Testis (tissue), 3 donors: ENCODE results near the gene KDM7A. TPM values are rescaled to one million over a fixed set of nuclear protein-coding genes. Genes with fewer than 3 reads are reported as not detected.

ENCODE experiments used
- DNase-seq: peaks from one replicate; pipeline ENCODE4 v3.0.0-alpha.2; 2019
- H3K27ac ChIP-seq, 2 donors: fragments of 200-600 bp; sonication (generic); one replicate each; pipeline ENCODE4 v1.5.1; 2019
- H3K27me3 ChIP-seq: fragments of 200-600 bp; sonication (generic); one replicate; pipeline ENCODE4 v1.5.1; 2019
- H3K36me3 ChIP-seq: fragments of 200-600 bp; sonication (generic); one replicate; pipeline ENCODE4 v1.5.1; 2017; ENCODE audit warnings: low read depth; ENCODE audit errors: missing control alignments
- H3K4me1 ChIP-seq: fragments of 200-600 bp; sonication (generic); one replicate; pipeline ENCODE4 v1.5.1; 2019
- H3K4me3 ChIP-seq, 2 donors: fragments of 200-600 bp; sonication (generic); one replicate each; pipeline ENCODE4 v1.5.1; 2017 to 2019
- H3K9me3 ChIP-seq: fragments of 200-600 bp; sonication (generic); one replicate; pipeline ENCODE4 v1.5.1; 2017
- CTCF ChIP-seq, 3 experiments: fragments of 450-650 bp in 2 of 3; fragments of 200-600 bp in 1 of 3; sonication (generic) in 1 of 3; IDR thresholded peaks; one replicate each; pipeline ENCODE4 v1.5.1; 2016 to 2019; ENCODE audit warnings: antibody characterized with exemption in 3 of 3, mild to moderate bottlenecking in 2 of 3, moderate library complexity in 1 of 3
- POLR2A ChIP-seq: fragments of 450-650 bp; IDR thresholded peaks from one replicate; pipeline ENCODE4 v1.6.1; 2017; ENCODE audit warnings: antibody characterized with exemption, mild to moderate bottlenecking, moderate library complexity
- WGBS, 2 donors: methylation state at CpG; one replicate each; pipeline ENCODE4 v1.1.5; 2018; 5-methylcytosine and 5-hydroxymethylcytosine counted together
- intact Hi-C: fragments of 100-400 bp; cut with DNase I; formaldehyde crosslinking; loops from one replicate; pipeline ENCODE4 v1.15.1; 2023; ENCODE audit warnings: low total_unique reads
- polyA plus RNA-seq: library from polyadenylated mRNA; stranded (reverse); fragments of 350-450 nt; fragmentation: Illumina TruSeq; extraction: RNeasy Lipid Tissue Mini Kit (QIAGEN cat#74804); gene quantifications from one replicate; pipeline ENCODE4 v1.2.3, GENCODE V29; 2014; ENCODE audit warnings: low read depth, low replicate concordance; ENCODE audit not compliant: insufficient read depth
- total RNA-seq, 2 donors: library from RNA; depleted of rRNA; stranded (reverse); fragments of >200 nt; gene quantifications; one replicate each; pipeline ENCODE4 v1.2.3, GENCODE V29; 2016

KDM7A gene
- total and polyA plus RNA-seq, 3 donors from 2014 or later = 24.1 to 33.6 (median 24.7) TPM

DNA sequence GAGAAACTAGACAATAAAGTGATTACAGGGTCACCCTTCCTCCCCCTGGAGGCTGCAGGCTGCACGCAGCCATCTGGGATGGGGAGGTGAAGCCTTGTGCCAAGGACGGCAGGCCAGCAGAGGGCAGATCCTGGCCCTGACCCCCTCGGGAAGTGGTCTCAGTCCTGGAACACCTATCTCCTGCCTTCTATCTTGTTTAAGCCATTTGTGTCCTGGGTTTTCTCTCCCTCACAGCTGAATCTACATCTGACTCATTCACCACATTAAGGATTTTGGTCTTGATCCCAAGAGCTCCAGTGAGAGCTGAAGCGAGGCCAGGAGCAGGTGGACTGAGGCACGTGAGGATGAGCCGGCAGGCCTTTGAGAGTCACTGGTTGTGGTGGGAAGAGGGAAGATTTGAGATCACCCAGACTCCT lies 97.7 kb downstream of the KDM7A start:
- Histone ChIP-seq H3K4me1 (no peaks in the 10 kb centered on the region), H3K36me3 (no peaks in the 10 kb centered on the region), H3K27ac (no peak overlapping the region), H3K27me3 (no peaks in the 10 kb centered on the region), H3K4me3 (no peak overlapping the region), H3K9me3 (no peaks in the 10 kb centered on the region)
- intact Hi-C loops = no loop called here
- 43 to 51% methylated on average over 6 of the region's 6 CpGs for WGBS, 2 donors
- no peak for DNase-seq
- TF ChIP-seq CTCF (IDR thresholded peaks at IDR 0.05) = no peak
- no peak for TF ChIP-seq POLR2A

GRCh38 chr7:140078392-140078791 lies 98.4 kb downstream of the KDM7A start:
- no peak overlapping the region for H3K4me3 ChIP-seq
- DNase-seq = no peak
- 75 to 81% methylated on average over 13 of the region's 13 CpGs for WGBS, 2 donors

GRCh38 chr7:140074780-140075179 lies 102.0 kb downstream of the KDM7A start:
- Histone ChIP-seq H3K4me1 (no peaks in the 10 kb centered on the region), H3K4me3 (no peak overlapping the region), H3K27me3 (no peaks in the 10 kb centered on the region), H3K36me3 (no peaks in the 10 kb centered on the region), H3K9me3 (no peaks in the 10 kb centered on the region), H3K27ac (no peak overlapping the region)
- intact Hi-C loops = no loop called here
- DNase-seq = no peak
- no peak for TF ChIP-seq POLR2A
- TF ChIP-seq CTCF (IDR thresholded peaks at IDR 0.05) = no peak
- 72 to 77% methylated on average over 6 of the region's 6 CpGs for WGBS, 2 donors

More at GRCh38 chr7:140078392-140078791, 98.4 kb downstream of the KDM7A start:
- Histone ChIP-seq H3K9me3 (no peaks in the 10 kb centered on the region), H3K27me3 (no peaks in the 10 kb centered on the region), H3K4me1 (no peaks in the 10 kb centered on the region), H3K27ac (no peak overlapping the region), H3K36me3 (no peaks in the 10 kb centered on the region)
- intact Hi-C loops = no loop called here
- TF ChIP-seq POLR2A (no peak), CTCF (IDR thresholded peaks at IDR 0.05) (no peak)

- H3K9me3 ChIP-seq = no peaks in the 10 kb centered on the region
- H3K4me1 ChIP-seq = no peaks in the 10 kb centered on the region
- no peak overlapping the region for H3K4me3 ChIP-seq
- no peak for TF ChIP-seq POLR2A
- no peak for TF ChIP-seq CTCF (IDR thresholded peaks at IDR 0.05)
- no peak overlapping the region for H3K27ac ChIP-seq
- no peak for DNase-seq
- no peaks in the 10 kb centered on the region for H3K27me3 ChIP-seq
- no peaks in the 10 kb centered on the region for H3K36me3 ChIP-seq
- intact Hi-C loops = no loop called here
These were observed 106.2 kb downstream of the KDM7A start for GRCh38 chr7:140070546-140070945.

GRCh38 chr7:140069298-140069949 lies 107.4 kb downstream of the KDM7A start:
- TF ChIP-seq POLR2A = no peak
- TF ChIP-seq CTCF (IDR thresholded peaks at IDR 0.05) = no peak

More at GRCh38 chr7:140069298-140069949, 107.4 kb downstream of the KDM7A start:
- DNase-seq = no peak
- H3K27ac ChIP-seq = no peak overlapping the region
- H3K4me1 ChIP-seq = no peaks in the 10 kb centered on the region
- no peaks in the 10 kb centered on the region for H3K36me3 ChIP-seq
- no peak overlapping the region for H3K4me3 ChIP-seq
- intact Hi-C loops = no loop called here
- H3K9me3 ChIP-seq = no peaks in the 10 kb centered on the region
- 82 to 93% methylated on average over 4 of the region's 4 CpGs for WGBS, 2 donors
- no peaks in the 10 kb centered on the region for H3K27me3 ChIP-seq
